Nephron progenitor cell (in vitro differentiated cells): ENCODE data around the gene DBN1.
A peak's percentile ranks its signal among the peaks of the same experiment; 100 is the strongest.

ENCODE experiments used
- DNase-seq: peaks from one replicate; pipeline ENCODE4 v3.0.0; 2021
- H3K27ac Mint-ChIP-seq: 2 replicates; pipeline ENCODE4 v1.8.0; 2021; ENCODE audit warnings: mild to moderate bottlenecking, moderate library complexity, mixed read lengths
- H3K27me3 Mint-ChIP-seq: 2 replicates; pipeline ENCODE4 v1.8.0; 2021; ENCODE audit warnings: mild to moderate bottlenecking, low read depth, mixed read lengths; ENCODE audit not compliant: poor library complexity
- H3K36me3 Mint-ChIP-seq: 2 replicates; pipeline ENCODE4 v1.8.0; 2021; ENCODE audit warnings: low read depth, mixed read lengths
- H3K4me1 Mint-ChIP-seq: 2 replicates; pipeline ENCODE4 v1.8.0; 2021; ENCODE audit warnings: mixed read lengths
- H3K4me3 Mint-ChIP-seq: 2 replicates; pipeline ENCODE4 v1.8.0; 2021; ENCODE audit warnings: mild to moderate bottlenecking, moderate library complexity, mixed read lengths
- H3K9me3 Mint-ChIP-seq: 2 replicates; pipeline ENCODE4 v1.8.0; 2021; ENCODE audit warnings: mild to moderate bottlenecking, moderate library complexity, mixed read lengths
- TF ChIP-seq, protein P1 (sequence below): fragments of 200-600 bp; sonication (generic); IDR thresholded peaks from 2 replicates; pipeline ENCODE4 v1.5.0; 2021; ENCODE audit warnings: antibody characterized with exemption

The DBN1 gene

DNA sequence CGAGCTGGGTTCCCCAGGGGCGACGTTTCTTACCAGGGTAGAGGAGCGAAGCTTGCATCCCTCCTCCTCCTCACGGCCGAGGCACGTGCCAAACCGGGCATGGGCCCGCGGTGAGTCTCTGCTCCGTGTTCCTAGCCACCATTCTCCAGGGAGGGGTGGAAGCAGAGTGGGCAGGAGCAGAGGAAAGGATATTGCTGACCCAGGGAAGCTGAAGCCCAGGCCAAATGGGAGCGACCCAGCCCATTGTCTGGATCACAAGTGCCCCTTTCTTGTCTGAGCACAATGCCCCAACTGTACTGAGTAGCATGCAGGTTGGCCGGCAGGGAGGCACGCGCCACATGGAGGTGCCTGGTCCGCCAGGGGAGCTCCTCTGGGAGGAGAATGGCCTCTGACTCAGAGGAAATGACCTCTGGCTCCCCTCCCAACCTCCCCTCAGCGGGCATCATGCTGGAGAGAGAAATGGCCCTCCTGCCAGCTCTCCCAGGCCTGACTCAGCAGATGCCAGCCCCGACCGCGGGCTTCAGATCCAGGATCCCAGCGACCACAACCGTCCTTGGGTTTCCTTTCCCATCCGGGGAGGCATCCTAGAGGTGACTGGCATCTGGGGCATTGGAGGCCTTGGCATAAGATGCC, 25.7 kb downstream of the DBN1 start:
- DNase-seq = peak; percentile 50
- Mint-ChIP-seq H3K4me1 (peaks cover 49% of the 10 kb centered on the region), H3K27me3 (peaks cover 9% of the 10 kb centered on the region), H3K36me3 (peaks cover 5% of the 10 kb centered on the region), H3K4me3 (peak overlapping the region; percentile 66), H3K9me3 (no peaks in the 10 kb centered on the region), H3K27ac (no peak overlapping the region)
- TF ChIP-seq, protein P1, sequence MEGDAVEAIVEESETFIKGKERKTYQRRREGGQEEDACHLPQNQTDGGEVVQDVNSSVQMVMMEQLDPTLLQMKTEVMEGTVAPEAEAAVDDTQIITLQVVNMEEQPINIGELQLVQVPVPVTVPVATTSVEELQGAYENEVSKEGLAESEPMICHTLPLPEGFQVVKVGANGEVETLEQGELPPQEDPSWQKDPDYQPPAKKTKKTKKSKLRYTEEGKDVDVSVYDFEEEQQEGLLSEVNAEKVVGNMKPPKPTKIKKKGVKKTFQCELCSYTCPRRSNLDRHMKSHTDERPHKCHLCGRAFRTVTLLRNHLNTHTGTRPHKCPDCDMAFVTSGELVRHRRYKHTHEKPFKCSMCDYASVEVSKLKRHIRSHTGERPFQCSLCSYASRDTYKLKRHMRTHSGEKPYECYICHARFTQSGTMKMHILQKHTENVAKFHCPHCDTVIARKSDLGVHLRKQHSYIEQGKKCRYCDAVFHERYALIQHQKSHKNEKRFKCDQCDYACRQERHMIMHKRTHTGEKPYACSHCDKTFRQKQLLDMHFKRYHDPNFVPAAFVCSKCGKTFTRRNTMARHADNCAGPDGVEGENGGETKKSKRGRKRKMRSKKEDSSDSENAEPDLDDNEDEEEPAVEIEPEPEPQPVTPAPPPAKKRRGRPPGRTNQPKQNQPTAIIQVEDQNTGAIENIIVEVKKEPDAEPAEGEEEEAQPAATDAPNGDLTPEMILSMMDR = no peak

DNA sequence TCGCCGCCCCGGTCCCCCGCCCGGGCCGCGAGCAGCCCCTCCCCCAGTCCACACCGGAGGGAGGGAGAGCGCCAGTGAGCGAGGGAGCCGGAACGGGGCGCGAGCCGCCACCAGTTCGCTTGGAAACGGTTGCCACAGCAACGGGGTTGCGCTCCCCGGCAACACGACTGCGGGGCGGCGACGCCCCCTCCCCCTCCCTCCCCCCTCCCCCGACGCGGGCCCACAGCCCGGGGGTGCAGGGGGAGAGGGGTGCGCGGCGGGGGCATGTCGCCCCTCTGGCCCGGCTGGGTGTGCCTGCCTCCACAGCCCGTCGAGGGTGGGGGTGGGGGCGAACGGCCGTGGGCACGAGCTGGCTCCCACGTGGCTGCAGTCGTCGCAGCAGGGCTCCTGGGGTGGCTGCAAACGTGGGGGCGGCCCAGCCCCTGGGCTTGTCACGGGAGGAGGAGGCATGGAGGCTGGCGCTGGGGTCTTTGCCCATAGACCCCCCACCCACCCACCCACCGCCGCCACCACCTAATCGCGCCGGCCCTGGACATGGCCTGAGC, 26.3 kb downstream of the DBN1 start:
- H3K4me1 Mint-ChIP-seq = peaks cover 47% of the 10 kb centered on the region
- H3K4me3 Mint-ChIP-seq = peak overlapping the region; percentile 66
- H3K9me3 Mint-ChIP-seq = no peaks in the 10 kb centered on the region
- TF ChIP-seq, protein P1 = no peak
- peaks cover 6% of the 10 kb centered on the region for H3K27me3 Mint-ChIP-seq
- DNase-seq = peak; percentile 82
- H3K36me3 Mint-ChIP-seq = peaks cover 4% of the 10 kb centered on the region
- no peak overlapping the region for H3K27ac Mint-ChIP-seq

DNA sequence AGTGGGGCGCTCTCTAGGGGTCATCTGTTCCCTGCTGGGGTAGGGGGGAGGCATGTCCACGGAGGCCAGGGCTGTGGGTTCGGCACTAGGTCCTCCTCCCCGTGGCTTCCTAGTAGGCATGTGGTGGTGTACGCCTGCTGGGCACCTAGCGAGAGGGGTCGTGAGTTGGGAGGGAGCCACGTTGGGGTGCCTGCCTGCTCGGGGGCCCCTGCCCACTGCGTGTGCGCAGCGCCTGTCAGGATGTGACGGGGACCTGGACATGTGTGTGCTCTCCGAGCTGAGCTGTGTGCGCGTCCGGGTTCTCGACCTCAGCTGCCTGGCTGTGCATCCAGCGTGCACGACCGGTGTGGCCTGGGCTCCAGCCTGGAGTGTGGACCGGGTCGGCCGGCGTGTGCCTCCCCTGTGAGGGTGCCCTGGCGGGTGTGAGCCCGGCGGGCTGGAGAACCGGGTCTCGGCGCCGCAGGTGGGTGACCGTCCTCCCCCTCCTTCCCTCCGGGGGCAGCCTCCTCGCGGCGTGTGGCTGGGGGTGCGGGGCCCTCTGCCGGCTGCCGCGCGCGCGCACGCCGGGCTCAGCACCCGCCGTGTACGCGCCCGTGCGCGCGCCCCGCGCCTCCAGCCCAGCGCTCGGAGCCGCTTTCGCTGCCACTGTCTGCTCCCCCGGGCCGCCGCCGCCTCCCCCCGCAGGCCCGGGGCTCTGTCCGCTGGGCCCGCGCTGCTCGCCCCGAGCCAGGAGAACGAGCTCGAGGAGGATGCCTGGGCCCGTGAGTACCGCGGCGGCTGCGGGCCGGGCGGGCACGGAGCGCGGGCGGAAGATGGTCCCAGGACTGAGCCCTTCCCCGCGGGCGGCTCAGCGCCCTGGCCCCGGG, 27.0 kb downstream of the DBN1 start, which contains the start of gene PRR7:
PRR7 (plus strand) TSS at position 615 of the 866 bp plus-strand sequence. CDS start 8,254 bp downstream, outside the sequence.
- Mint-ChIP-seq H3K27me3 (peaks cover 5% of the 10 kb centered on the region), H3K4me1 (peaks cover 44% of the 10 kb centered on the region), H3K4me3 (peak within 1 kb of the TSS; percentile 80), H3K36me3 (no peaks in the 10 kb centered on the region), H3K27ac (peak within 1 kb of the TSS; percentile 47), H3K9me3 (no peaks in the 10 kb centered on the region)
- TF ChIP-seq, protein P1 = no peak
- DNase-seq = peak; percentile 75

- Mint-ChIP-seq H3K4me1 (peaks cover 44% of the 10 kb centered on the region), H3K9me3 (no peaks in the 10 kb centered on the region), H3K4me3 (peak overlapping the region; percentile 80), H3K27me3 (peaks cover 2% of the 10 kb centered on the region), H3K36me3 (no peaks in the 10 kb centered on the region), H3K27ac (peak overlapping the region; percentile 47)
- no peak for DNase-seq
- TF ChIP-seq, protein P1 = no peak
These were observed 27.6 kb downstream of the DBN1 start for GRCh38 chr5:177445917-177446199.

DNA sequence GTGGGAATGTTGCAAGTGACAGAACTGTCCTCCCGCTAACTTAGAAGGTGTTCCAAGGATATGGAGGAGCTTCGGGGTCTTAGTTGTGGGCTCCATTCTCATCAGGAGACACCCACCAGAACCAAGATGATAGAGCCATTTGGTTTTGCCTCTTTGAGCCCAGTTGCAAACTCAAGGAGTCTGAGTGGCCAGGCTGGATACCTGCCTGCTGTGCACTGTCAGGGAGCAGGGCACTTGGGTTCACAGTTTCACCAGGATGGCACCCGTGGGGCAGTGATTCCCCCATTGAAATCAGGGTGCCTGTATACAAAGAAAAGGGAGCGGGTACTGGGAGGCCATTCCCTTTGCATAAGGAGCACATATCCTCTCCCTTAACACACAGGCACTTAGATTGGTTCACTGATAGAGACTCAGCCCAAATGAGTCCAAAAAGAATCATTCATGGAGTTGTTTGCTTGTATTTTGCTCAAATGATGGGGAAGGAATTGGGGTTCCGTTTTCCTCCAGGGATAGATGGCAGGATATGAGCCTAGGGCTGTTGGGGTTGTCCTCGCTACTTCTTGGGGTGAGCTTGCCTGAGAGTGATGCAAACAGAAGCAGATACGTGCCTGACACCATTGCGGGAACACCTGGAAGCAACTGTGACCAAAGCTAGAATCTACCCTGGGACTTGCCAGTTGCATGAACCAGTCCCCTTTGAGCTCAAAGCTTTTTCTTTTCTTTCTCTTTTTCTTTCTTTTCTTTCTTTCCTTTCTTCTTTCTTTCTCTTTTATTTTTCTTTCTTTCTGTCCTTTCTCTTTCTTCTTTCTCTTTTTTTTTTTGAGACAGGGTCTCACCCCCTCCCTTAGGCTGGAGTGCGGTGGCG, 28.1 kb downstream of the DBN1 start:
- Mint-ChIP-seq H3K4me3 (peak overlapping the region; percentile 80), H3K27ac (peak overlapping the region; percentile 97), H3K9me3 (no peaks in the 10 kb centered on the region), H3K4me1 (peaks cover 44% of the 10 kb centered on the region), H3K27me3 (no peaks in the 10 kb centered on the region), H3K36me3 (no peaks in the 10 kb centered on the region)
- TF ChIP-seq, protein P1 = no peak
- no peak for DNase-seq
